Measurements from ENCODE around the gene SNRPA1.

DNA sequence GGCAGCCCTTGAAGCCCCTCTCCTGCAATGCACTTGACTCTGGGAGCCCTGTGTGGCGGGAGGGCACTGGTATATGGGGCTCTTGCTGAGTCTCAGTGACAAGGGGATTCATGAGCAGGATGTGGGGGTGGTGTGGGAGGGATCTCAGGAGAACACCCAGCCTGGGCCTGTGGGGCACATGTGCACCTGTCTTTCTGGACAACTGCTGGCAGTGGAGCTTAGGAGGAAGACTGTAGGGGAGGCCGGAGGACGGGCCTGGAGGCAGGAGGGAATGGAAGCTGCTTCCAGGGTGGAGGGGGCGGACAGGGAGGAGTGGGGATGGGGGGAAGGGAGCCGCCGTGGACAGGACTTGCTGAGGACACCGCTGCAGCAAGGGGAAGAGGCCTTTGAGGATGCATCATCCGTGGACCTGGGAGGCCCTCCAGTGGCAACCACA is 10.8 kb upstream of the SNRPA1 start:
- TF ChIP-seq, protein P1, sequence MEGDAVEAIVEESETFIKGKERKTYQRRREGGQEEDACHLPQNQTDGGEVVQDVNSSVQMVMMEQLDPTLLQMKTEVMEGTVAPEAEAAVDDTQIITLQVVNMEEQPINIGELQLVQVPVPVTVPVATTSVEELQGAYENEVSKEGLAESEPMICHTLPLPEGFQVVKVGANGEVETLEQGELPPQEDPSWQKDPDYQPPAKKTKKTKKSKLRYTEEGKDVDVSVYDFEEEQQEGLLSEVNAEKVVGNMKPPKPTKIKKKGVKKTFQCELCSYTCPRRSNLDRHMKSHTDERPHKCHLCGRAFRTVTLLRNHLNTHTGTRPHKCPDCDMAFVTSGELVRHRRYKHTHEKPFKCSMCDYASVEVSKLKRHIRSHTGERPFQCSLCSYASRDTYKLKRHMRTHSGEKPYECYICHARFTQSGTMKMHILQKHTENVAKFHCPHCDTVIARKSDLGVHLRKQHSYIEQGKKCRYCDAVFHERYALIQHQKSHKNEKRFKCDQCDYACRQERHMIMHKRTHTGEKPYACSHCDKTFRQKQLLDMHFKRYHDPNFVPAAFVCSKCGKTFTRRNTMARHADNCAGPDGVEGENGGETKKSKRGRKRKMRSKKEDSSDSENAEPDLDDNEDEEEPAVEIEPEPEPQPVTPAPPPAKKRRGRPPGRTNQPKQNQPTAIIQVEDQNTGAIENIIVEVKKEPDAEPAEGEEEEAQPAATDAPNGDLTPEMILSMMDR (IDR thresholded peaks at IDR 0.05 in 4 of 5, conservative IDR thresholded peaks at IDR 0.05 in 1 of 5) = no peak
- no peak for TF ChIP-seq POLR2A (IDR thresholded peaks at IDR 0.05)
